Smooth muscle cell (in vitro differentiated cells): Measurements from ENCODE around the gene ITGB6. TPM values are rescaled to one million over a fixed set of nuclear protein-coding genes. Genes with fewer than 3 reads are reported as not detected.
"Not testable (repeated sequence)": the region's sequence is repeated elsewhere in the genome, so short reads cannot be mapped to it uniquely, and the experiment has no call there.

Experiments
- DNase-seq: peaks from one replicate; lab custom pipeline; 2025; ENCODE audit not compliant: unreplicated experiment; lab: John Stamatoyannopoulos, UW
- H2AFZ ChIP-seq: fragments of 200-600 bp; sonication (generic); 2 replicates; pipeline ENCODE4 v1.6.0; 2016; ENCODE audit warnings: antibody characterized with exemption, low read depth, mild to moderate bottlenecking
- H3F3A ChIP-seq: fragments of 200-600 bp; sonication (generic); 2 replicates; pipeline ENCODE4 v1.6.0; 2017; ENCODE audit warnings: antibody characterized with exemption, low read depth
- H3K27ac ChIP-seq: fragments of 200-600 bp; sonication (generic); 2 replicates; pipeline ENCODE4 v1.5.1; 2016; ENCODE audit warnings: low read depth, mild to moderate bottlenecking
- H3K27me3 ChIP-seq: fragments of 200-600 bp; sonication (generic); 2 replicates; pipeline ENCODE4 v1.6.1; 2016; ENCODE audit warnings: low read depth, mild to moderate bottlenecking
- H3K36me3 ChIP-seq: fragments of 200-600 bp; sonication (generic); 2 replicates; pipeline ENCODE4 v1.5.1; 2016; ENCODE audit warnings: low read depth
- H3K4me1 ChIP-seq: fragments of 200-600 bp; sonication (generic); 2 replicates; pipeline ENCODE4 v1.5.1; 2016; ENCODE audit warnings: low read depth
- H3K4me2 ChIP-seq: fragments of 200-600 bp; sonication (generic); 2 replicates; pipeline ENCODE4 v1.6.0; 2016; ENCODE audit warnings: mild to moderate bottlenecking
- H3K4me3 ChIP-seq: fragments of 200-600 bp; sonication (generic); 2 replicates; pipeline ENCODE4 v1.5.1; 2016; ENCODE audit warnings: mild to moderate bottlenecking
- H3K79me2 ChIP-seq: fragments of 200-600 bp; sonication (generic); 2 replicates; pipeline ENCODE4 v1.6.0; 2016; ENCODE audit warnings: low read depth, mild to moderate bottlenecking
- H3K9ac ChIP-seq: fragments of 200-600 bp; sonication (generic); 2 replicates; pipeline ENCODE4 v1.6.0; 2016; ENCODE audit warnings: low read depth
- H3K9me3 ChIP-seq: fragments of 200-600 bp; sonication (generic); replicated peaks from 2 replicates; pipeline ENCODE4 v1.5.1; 2016; ENCODE audit warnings: low read depth
- H4K20me1 ChIP-seq: fragments of 200-600 bp; sonication (generic); 2 replicates; pipeline ENCODE4 v1.6.0; 2016; ENCODE audit warnings: low read depth
- WGBS: methylation state at CpG from one replicate; pipeline ENCODE4 v1.1.7; 2016; ENCODE audit warnings: low lambda C conversion rate; 5-methylcytosine and 5-hydroxymethylcytosine counted together
- polyA plus RNA-seq: library from polyadenylated mRNA; unstranded; fragments of >200 nt; fragmentation: Nextera tagmentation; extraction: Ambion mirVana; gene quantifications from 2 replicates; pipeline ENCODE4 v1.2.1, GENCODE V29; 2016
- total RNA-seq: library from RNA; depleted of rRNA; stranded (reverse); fragments of >200 nt; gene quantifications from 2 replicates; pipeline ENCODE4 v1.2.3, GENCODE V29; 2014
- TF ChIP-seq, protein P1 (sequence below): fragments of 200-600 bp; sonication (generic); IDR thresholded peaks from 2 replicates; pipeline ENCODE4 v1.5.1; 2017; ENCODE audit warnings: borderline replicate concordance, mild to moderate bottlenecking, antibody characterized with exemption; ENCODE audit not compliant: insufficient read depth, poor library complexity, severe bottlenecking

Gene ITGB6
- total and polyA plus RNA-seq, 2 experiments from 2014 or later = 15.2 to 181 TPM

DNA sequence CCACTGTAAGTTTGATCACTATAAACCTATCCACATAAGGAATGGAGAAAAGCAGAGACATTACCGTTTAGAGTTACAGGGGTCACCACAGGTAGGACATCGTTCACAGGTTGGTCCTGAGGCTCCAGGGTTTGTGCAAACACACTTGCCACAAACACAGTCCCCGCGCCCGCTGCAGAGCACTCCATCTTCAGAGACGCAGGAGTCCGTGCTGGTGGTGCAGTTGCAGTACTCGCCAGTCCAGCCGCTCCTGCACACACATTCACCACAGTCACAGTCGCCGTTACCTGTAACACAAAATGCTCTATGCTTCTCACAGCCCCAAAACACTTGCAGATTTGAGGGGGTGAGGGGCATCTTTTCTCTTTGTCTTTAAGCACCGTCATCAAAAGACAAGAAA is 73.8 kb downstream of the ITGB6 start:
- 80% methylated on average over 12 of the region's 12 CpGs for WGBS
- Histone ChIP-seq H3K27me3 (no peaks in the 10 kb centered on the region), H3K4me2 (no peak overlapping the region), H2AFZ (no peak overlapping the region), H3K4me3 (no peak overlapping the region), H3K9me3 (no peaks in the 10 kb centered on the region), H3K36me3 (no peaks in the 10 kb centered on the region), H3K79me2 (no peaks in the 10 kb centered on the region), H3K9ac (no peak overlapping the region), H3K27ac (no peak overlapping the region), H3F3A (peaks cover 6% of the 10 kb centered on the region), H3K4me1 (no peaks in the 10 kb centered on the region), H4K20me1 (no peaks in the 10 kb centered on the region)
- no peak for DNase-seq
- TF ChIP-seq, protein P1, sequence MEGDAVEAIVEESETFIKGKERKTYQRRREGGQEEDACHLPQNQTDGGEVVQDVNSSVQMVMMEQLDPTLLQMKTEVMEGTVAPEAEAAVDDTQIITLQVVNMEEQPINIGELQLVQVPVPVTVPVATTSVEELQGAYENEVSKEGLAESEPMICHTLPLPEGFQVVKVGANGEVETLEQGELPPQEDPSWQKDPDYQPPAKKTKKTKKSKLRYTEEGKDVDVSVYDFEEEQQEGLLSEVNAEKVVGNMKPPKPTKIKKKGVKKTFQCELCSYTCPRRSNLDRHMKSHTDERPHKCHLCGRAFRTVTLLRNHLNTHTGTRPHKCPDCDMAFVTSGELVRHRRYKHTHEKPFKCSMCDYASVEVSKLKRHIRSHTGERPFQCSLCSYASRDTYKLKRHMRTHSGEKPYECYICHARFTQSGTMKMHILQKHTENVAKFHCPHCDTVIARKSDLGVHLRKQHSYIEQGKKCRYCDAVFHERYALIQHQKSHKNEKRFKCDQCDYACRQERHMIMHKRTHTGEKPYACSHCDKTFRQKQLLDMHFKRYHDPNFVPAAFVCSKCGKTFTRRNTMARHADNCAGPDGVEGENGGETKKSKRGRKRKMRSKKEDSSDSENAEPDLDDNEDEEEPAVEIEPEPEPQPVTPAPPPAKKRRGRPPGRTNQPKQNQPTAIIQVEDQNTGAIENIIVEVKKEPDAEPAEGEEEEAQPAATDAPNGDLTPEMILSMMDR = no peak

DNA sequence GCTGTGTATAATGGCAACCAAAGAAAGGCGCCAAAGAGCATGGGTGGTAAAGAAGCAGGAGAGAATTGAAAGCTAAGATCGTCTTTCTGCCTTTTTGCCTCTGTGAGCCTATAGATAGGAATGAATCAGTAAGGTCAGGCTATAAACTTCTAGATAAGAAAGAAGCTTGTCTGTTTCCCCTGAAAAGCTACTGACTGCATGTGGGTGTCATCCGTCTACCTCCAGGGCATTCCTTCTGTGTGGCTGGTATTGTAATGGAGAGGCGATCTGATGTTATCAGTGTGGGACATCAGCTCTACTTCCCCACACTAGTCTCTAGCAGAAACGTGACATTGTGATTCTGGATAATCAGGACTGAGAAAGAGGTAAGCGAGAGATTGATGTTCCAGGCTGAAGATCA is 74.2 kb downstream of the ITGB6 start:
- no peaks in the 10 kb centered on the region for H3K79me2 ChIP-seq
- no peaks in the 10 kb centered on the region for H3K4me1 ChIP-seq
- TF ChIP-seq, protein P1 = no peak
- H3K4me2 ChIP-seq = no peak overlapping the region
- H3K27ac ChIP-seq = no peak overlapping the region
- H3K27me3 ChIP-seq = no peaks in the 10 kb centered on the region
- peaks cover 6% of the 10 kb centered on the region for H3F3A ChIP-seq
- no peak overlapping the region for H2AFZ ChIP-seq
- H3K36me3 ChIP-seq = no peaks in the 10 kb centered on the region
- H4K20me1 ChIP-seq = no peaks in the 10 kb centered on the region
- DNase-seq = no peak
- no peak overlapping the region for H3K9ac ChIP-seq
- WGBS = 20% methylated on average over 6 of the region's 6 CpGs
- no peaks in the 10 kb centered on the region for H3K9me3 ChIP-seq
- H3K4me3 ChIP-seq = no peak overlapping the region

DNA sequence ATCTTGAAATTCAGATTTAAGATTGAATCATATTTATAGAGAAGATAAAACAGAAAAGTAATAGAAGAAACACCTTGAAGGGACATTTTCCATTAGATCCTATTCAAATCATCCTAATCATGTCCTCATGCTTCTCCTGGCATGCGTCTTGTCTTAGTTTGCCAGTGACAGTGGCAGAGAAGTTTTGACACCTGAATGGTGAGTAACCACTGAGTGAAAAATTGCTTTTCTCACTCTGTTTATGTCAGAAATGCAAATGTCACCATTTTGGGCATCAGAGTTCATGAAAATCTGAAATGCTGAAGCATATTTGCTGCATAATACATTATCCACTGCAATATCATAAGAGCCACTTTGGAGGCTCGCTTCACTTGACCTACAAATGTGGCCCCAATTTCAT is 74.7 kb downstream of the ITGB6 start:
- H3K4me1 ChIP-seq = no peaks in the 10 kb centered on the region
- H3K27ac ChIP-seq = no peak overlapping the region
- no peak overlapping the region for H2AFZ ChIP-seq
- H3K9me3 ChIP-seq = no peaks in the 10 kb centered on the region
- no peaks in the 10 kb centered on the region for H4K20me1 ChIP-seq
- TF ChIP-seq, protein P1 = no peak
- no peaks in the 10 kb centered on the region for H3K79me2 ChIP-seq
- no peak overlapping the region for H3K4me2 ChIP-seq
- H3F3A ChIP-seq = peaks cover 6% of the 10 kb centered on the region
- no peak overlapping the region for H3K9ac ChIP-seq
- H3K27me3 ChIP-seq = no peaks in the 10 kb centered on the region
- H3K4me3 ChIP-seq = no peak overlapping the region
- DNase-seq = no peak
- WGBS = 96% methylated on average over 2 of the region's 2 CpGs
- H3K36me3 ChIP-seq = no peaks in the 10 kb centered on the region

DNA sequence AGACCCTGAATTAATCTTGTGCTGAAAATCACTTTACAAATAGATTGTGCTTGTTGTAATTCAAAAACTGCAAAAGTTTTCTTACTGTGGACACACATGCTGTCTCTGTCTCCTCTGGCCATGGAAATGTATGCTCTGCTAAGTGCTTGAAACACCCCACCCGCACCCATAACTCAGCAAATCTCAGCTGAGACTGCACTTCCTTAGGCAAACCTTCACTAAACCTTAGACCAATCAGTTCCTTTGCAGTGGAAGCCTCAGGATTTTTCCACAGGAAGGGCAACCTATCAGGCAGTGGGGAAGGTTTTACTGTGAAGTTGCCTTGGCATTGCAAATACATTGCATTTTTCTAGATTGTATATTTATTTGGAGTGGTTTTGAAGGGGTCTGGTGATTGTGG is 75.5 kb downstream of the ITGB6 start:
- H4K20me1 ChIP-seq = no peaks in the 10 kb centered on the region
- WGBS = 43% methylated on average over 1 of the region's 1 CpG
- H3F3A ChIP-seq = peaks cover 6% of the 10 kb centered on the region
- TF ChIP-seq, protein P1 = no peak
- H3K9ac ChIP-seq = no peak overlapping the region
- H3K27ac ChIP-seq = no peak overlapping the region
- no peak overlapping the region for H3K4me2 ChIP-seq
- no peaks in the 10 kb centered on the region for H3K27me3 ChIP-seq
- H3K4me3 ChIP-seq = no peak overlapping the region
- H3K9me3 ChIP-seq = no peaks in the 10 kb centered on the region
- no peaks in the 10 kb centered on the region for H3K4me1 ChIP-seq
- DNase-seq = no peak
- H2AFZ ChIP-seq = peak overlapping the region; percentile 48
- no peaks in the 10 kb centered on the region for H3K79me2 ChIP-seq
- H3K36me3 ChIP-seq = no peaks in the 10 kb centered on the region

DNA sequence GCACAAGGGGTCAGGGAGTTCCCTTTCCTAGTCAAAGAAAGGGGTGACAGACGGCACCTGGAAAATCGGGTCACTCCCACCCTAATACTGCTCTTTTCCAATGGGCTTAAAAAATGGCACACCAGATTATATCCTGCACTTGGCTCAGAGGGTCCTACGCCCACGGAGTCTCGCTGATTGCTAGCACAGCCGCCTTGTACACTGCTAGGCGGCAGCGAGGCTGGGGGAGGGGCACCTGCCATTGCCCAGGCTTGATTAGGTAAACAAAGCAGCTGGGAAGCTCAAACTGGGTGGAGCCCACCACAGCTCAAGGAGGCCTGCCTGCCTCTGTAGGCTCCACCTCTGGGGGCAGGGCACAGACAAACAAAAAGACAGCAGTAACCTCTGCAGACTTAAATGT is 85.4 kb downstream of the ITGB6 start:
- H3K27ac ChIP-seq, DNase-seq, H3K9ac ChIP-seq, H4K20me1 ChIP-seq, H3K4me2 ChIP-seq, H2AFZ ChIP-seq, H3K79me2 ChIP-seq, H3K9me3 ChIP-seq, H3F3A ChIP-seq, H3K4me1 ChIP-seq, H3K4me3 ChIP-seq, H3K36me3 ChIP-seq, H3K27me3 ChIP-seq: not testable (repeated sequence)
- 84% methylated on average over 8 of the region's 8 CpGs for WGBS
